HCT116 (cell line): ENCODE data around the gene C1QL4. TPM values are rescaled to one million over a fixed set of nuclear protein-coding genes. Genes with fewer than 3 reads are reported as not detected.

Experiments used
- ATAC-seq: fragments of 200-7000 bp; cut with Tn5 transposase; 2 replicates; pipeline ENCODE4 v1.9.1; 2020; ENCODE audit warnings: mild to moderate bottlenecking, moderate library complexity
- BruUV-seq: library from RNA; stranded (reverse); fragments of 400-500 nt; replicated peaks from 2 replicates; lab custom pipeline; 2021; lab: Mats Ljungman, UMichigan
- CTCF ChIA-PET: fragments of 300-600 bp; sonication (Branson Sonifier 250); formaldehyde crosslinking; loops from one replicate; lab custom pipeline; 2021; ENCODE audit warnings: antibody characterized with exemption; lab: Charles Lee
- POLR2A ChIA-PET: fragments of 300-600, 350-600 bp; sonication (Branson Sonifier 250); formaldehyde crosslinking; loops from one replicate; lab custom pipeline; 2021; ENCODE audit warnings: antibody characterized with exemption; lab: Charles Lee
- RAD21 ChIA-PET, 2 experiments: fragments of 300-600 bp; sonication (Branson Sonifier 250); formaldehyde crosslinking; loops; one replicate each; lab custom pipeline; 2023; ENCODE audit warnings: low total read pairs in 2 of 2; ENCODE audit not compliant: uncharacterized antibody in 2 of 2, unreplicated experiment in 2 of 2, low non-redundant PET in 1 of 2; lab: Charles Lee
- DNase-seq: peaks from one replicate; pipeline ENCODE4 v3.0.0-alpha.2; 2010; ENCODE audit warnings: low read depth, low spot score
- H2AFZ ChIP-seq: fragments of 200-600 bp; shearing (Covaris generic), sonication (generic); 2 replicates; pipeline ENCODE4 v1.6.1; 2017; ENCODE audit warnings: low read depth, mixed run types, mixed read lengths, antibody characterized with exemption, low read length; ENCODE audit not compliant: poor library complexity, severe bottlenecking
- H3K27ac ChIP-seq: 2 replicates; pipeline ENCODE4 v1.5.1; 2012; ENCODE audit warnings: low read depth, low read length
- H3K27me3 ChIP-seq: fragments of 200-600 bp; sonication (generic); 2 replicates; pipeline ENCODE4 v1.6.1; 2016; ENCODE audit warnings: mixed run types, low read length, mixed read lengths; ENCODE audit not compliant: insufficient read depth
- H3K36me3 ChIP-seq, 2 experiments: fragments of 200-500 bp in 1 of 2; fragments of 200-600 bp in 1 of 2; sonication (Bioruptor generic) in 1 of 2; sonication (generic) in 1 of 2; 2 replicates each; pipeline versions ENCODE4 v1.5.1 to v1.6.1; 2014 to 2016; ENCODE audit warnings: low read length in 2 of 2, inconsistent platforms in 1 of 2, mixed read lengths in 1 of 2, mixed run types in 1 of 2; ENCODE audit not compliant: insufficient read depth in 2 of 2, control insufficient read depth in 1 of 2
- H3K4me1 ChIP-seq, 2 experiments: fragments of 200-600 bp in 1 of 2; sonication (generic) in 1 of 2; 2 replicates each; pipeline versions ENCODE4 v1.5.1 to v1.6.1; 2012 to 2017; ENCODE audit warnings: low read length in 2 of 2, inconsistent platforms in 1 of 2, mild to moderate bottlenecking in 1 of 2, mixed read lengths in 1 of 2, mixed run types in 1 of 2, moderate library complexity in 1 of 2; ENCODE audit not compliant: insufficient read depth in 2 of 2, control insufficient read depth in 1 of 2
- H3K4me2 ChIP-seq: fragments of 200-600 bp; sonication (generic); 2 replicates; pipeline ENCODE4 v1.6.1; 2017; ENCODE audit warnings: mixed run types, low read length, mixed read lengths
- H3K4me3 ChIP-seq, 2 experiments: fragments of 200-600 bp in 1 of 2; sonication (generic) in 1 of 2; replicated peaks in 1 of 2; 2 replicates each; pipeline ENCODE4 v1.5.1; 2011 to 2016; ENCODE audit warnings: low read length in 2 of 2, control low read depth in 1 of 2, low read depth in 1 of 2, mild to moderate bottlenecking in 1 of 2, mixed read lengths in 1 of 2, mixed run types in 1 of 2
- H3K79me2 ChIP-seq: fragments of 200-600 bp; sonication (generic); 2 replicates; pipeline ENCODE4 v1.6.1; 2017; ENCODE audit warnings: mild to moderate bottlenecking, mixed run types, low read length, moderate library complexity, mixed read lengths; ENCODE audit not compliant: insufficient read depth
- H3K9ac ChIP-seq: fragments of 200-600 bp; sonication (generic); 2 replicates; pipeline ENCODE4 v1.6.1; 2016; ENCODE audit warnings: low read length, mixed read lengths
- H3K9me2 ChIP-seq: fragments of 200-600 bp; sonication (generic), shearing (Covaris generic); 2 replicates; pipeline ENCODE4 v1.6.1; 2017; ENCODE audit warnings: mixed run types, mild to moderate bottlenecking, moderate library complexity; ENCODE audit not compliant: insufficient read depth
- H3K9me3 ChIP-seq, 2 experiments: fragments of 200-500 bp in 1 of 2; fragments of 200-600 bp in 1 of 2; sonication (Bioruptor generic) in 1 of 2; sonication (generic) in 1 of 2; 2 replicates each; pipeline ENCODE4 v1.6.1; 2014 to 2017; ENCODE audit warnings: low read length in 2 of 2, mixed read lengths in 2 of 2, inconsistent platforms in 1 of 2, low read depth in 1 of 2, mild to moderate bottlenecking in 1 of 2, mixed run types in 1 of 2, moderate library complexity in 1 of 2; ENCODE audit not compliant: control insufficient read depth in 1 of 2, insufficient read depth in 1 of 2
- H4K20me1 ChIP-seq: fragments of 200-600 bp; sonication (generic), shearing (Covaris generic); 2 replicates; pipeline ENCODE4 v1.6.1; 2017; ENCODE audit warnings: mixed run types, mild to moderate bottlenecking, moderate library complexity; ENCODE audit not compliant: insufficient read depth
- CTCF ChIP-seq, 3 experiments: fragments of 200-600 bp in 1 of 3; sonication (generic) in 1 of 3; IDR thresholded peaks in 2 of 3; conservative IDR thresholded peaks in 1 of 3; 2 replicates each; pipeline ENCODE4 v1.5.1; 2012 to 2017; ENCODE audit warnings: low read depth in 2 of 3, low read length in 2 of 3, antibody characterized with exemption in 1 of 3, borderline replicate concordance in 1 of 3, control low read depth in 1 of 3, mild to moderate bottlenecking in 1 of 3, mixed read lengths in 1 of 3, mixed run types in 1 of 3, moderate library complexity in 1 of 3; ENCODE audit not compliant: insufficient read depth in 1 of 3
- POLR2A ChIP-seq: IDR thresholded peaks from 2 replicates; pipeline ENCODE4 v1.7.0; 2011; ENCODE audit warnings: borderline replicate concordance; ENCODE audit not compliant: insufficient read depth, insufficient read length; ENCODE audit errors: extremely low read depth
- POLR2AphosphoS5 ChIP-seq: IDR thresholded peaks from 2 replicates; pipeline ENCODE4 v1.6.1; 2011; ENCODE audit warnings: mild to moderate bottlenecking, low read depth, low read length, moderate library complexity
- YY1 ChIP-seq: IDR thresholded peaks from 2 replicates; pipeline ENCODE4 v1.6.1; 2011; ENCODE audit warnings: low read length, low read depth, moderate library complexity, mild to moderate bottlenecking; ENCODE audit not compliant: insufficient replicate concordance; ENCODE audit errors: extremely low read depth
- ZFX ChIP-seq: fragments of 450-650 bp; IDR thresholded peaks from 2 replicates; pipeline ENCODE4 v1.6.1; 2017
- intact Hi-C: fragments of 100-400 bp; cut with micrococcal nuclease; formaldehyde crosslinking; loops from 2 replicates; pipeline ENCODE4 v1.10.0; 2022
- total RNA-seq: library from RNA; stranded (reverse); gene quantifications from one replicate; pipeline ENCODE4 v1.2.1, GENCODE V29; 2021; ENCODE audit not compliant: unreplicated experiment
- TF ChIP-seq, protein P1 (sequence below): IDR thresholded peaks from 2 replicates; pipeline ENCODE4 v1.6.1; 2012

Gene C1QL4
- total RNA-seq, 1 experiment from 2014 or later: 8.1 TPM

- no peaks in the 10 kb centered on the region for H3K27me3 ChIP-seq
- TF ChIP-seq, protein P1, sequence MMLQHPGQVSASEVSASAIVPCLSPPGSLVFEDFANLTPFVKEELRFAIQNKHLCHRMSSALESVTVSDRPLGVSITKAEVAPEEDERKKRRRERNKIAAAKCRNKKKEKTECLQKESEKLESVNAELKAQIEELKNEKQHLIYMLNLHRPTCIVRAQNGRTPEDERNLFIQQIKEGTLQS: no peak
- TF ChIP-seq POLR2AphosphoS5: 0 out of 2 replicates have a peak, but pooled peaks have one; percentile 13
- H4K20me1 ChIP-seq: no peaks in the 10 kb centered on the region
- no peaks in the 10 kb centered on the region for H3K79me2 ChIP-seq
- H3K9me2 ChIP-seq: no peaks in the 10 kb centered on the region
- ChIA-PET RAD21 (no interaction called here), POLR2A (interaction anchor here (0.6 kb wide), 1 partner anchor 27 kb away, joined by 4 read pairs; no protein-coding TSS in a partner anchor), CTCF (interaction anchor here (0.5 to 4.5 kb wide), 5 partner anchors 10 to 65 kb away, joined by 3 to 23 read pairs (median 3); no protein-coding TSS in a partner anchor)
- DNase-seq (no peak), ATAC-seq (no peak)
- BruUV-seq: no TSS peak
- no peaks in the 10 kb centered on the region for H3K9me3 ChIP-seq
- no peak overlapping the region for H3K4me2 ChIP-seq
- no peak overlapping the region for H2AFZ ChIP-seq
- intact Hi-C loops: no loop called here
- no peak overlapping the region; the same call in 1 of the 2 replicates for H3K27ac ChIP-seq
- peaks cover 10 to 29% of the 10 kb centered on the region in 2 experiments; a peak in 3 of 4 replicates for H3K4me1 ChIP-seq
- H3K4me3 ChIP-seq: no peak overlapping the region
- H3K36me3 ChIP-seq: no peaks in the 10 kb centered on the region
- H3K9ac ChIP-seq: no peak overlapping the region
These were observed 43.7 kb downstream of the C1QL4 start for GRCh38 chr12:49293056-49293956.

GRCh38 chr12:49292729-49293055, 44.3 kb downstream of the C1QL4 start:
- intact Hi-C loops: no loop called here
- no peak overlapping the region for H2AFZ ChIP-seq
- ATAC-seq (no peak), DNase-seq (no peak)
- peaks cover 4 to 24% of the 10 kb centered on the region in 2 experiments; a peak in 3 of 4 replicates for H3K4me1 ChIP-seq
- ChIA-PET POLR2A (no interaction called here), RAD21 (no interaction called here), CTCF (interaction anchor here (0.8 to 4.5 kb wide), 5 partner anchors 9 to 287 kb away, joined by 3 to 23 read pairs (median 3); no protein-coding TSS in a partner anchor)
- TF ChIP-seq POLR2AphosphoS5 (no peak), ZFX (no peak), YY1 (no peak), CTCF (IDR thresholded peaks at IDR 0.05 in 2 of 3, conservative IDR thresholded peaks at IDR 0.05 in 1 of 3; ENCODE audit: borderline replicate concordance in 1 of 3, insufficient read depth in 1 of 3, low read depth in 2 of 3, low read length in 2 of 3) (no peak), POLR2A (no peak)
- H3K27ac ChIP-seq: no peak overlapping the region; the same call in 1 of the 2 replicates
- H3K9me3 ChIP-seq: no peaks in the 10 kb centered on the region
- no peak overlapping the region for H3K4me3 ChIP-seq
- H3K27me3 ChIP-seq: no peaks in the 10 kb centered on the region
- no peaks in the 10 kb centered on the region for H4K20me1 ChIP-seq
- no peaks in the 10 kb centered on the region for H3K36me3 ChIP-seq
- H3K79me2 ChIP-seq: no peaks in the 10 kb centered on the region
- BruUV-seq: no TSS peak
- H3K9ac ChIP-seq: no peak overlapping the region
- no peak overlapping the region for H3K4me2 ChIP-seq
- H3K9me2 ChIP-seq: no peaks in the 10 kb centered on the region
